PC-3 (cell line): ENCODE measurements around the gene MBLAC1. TPM values are rescaled to one million over a fixed set of nuclear protein-coding genes. Genes with fewer than 3 reads are reported as not detected.

Source experiments
- ATAC-seq: fragments of 200-7000 bp; cut with Tn5 transposase; 2 replicates; pipeline ENCODE4 v1.9.1; 2020; ENCODE audit warnings: mild to moderate bottlenecking, moderate library complexity
- BruUV-seq: library from RNA; stranded (reverse); fragments of 400-500 nt; replicated peaks from 2 replicates; lab custom pipeline; 2021; lab: Mats Ljungman, UMichigan
- CTCF ChIA-PET: fragments of 300-600 bp; sonication (Branson Sonifier 250); formaldehyde crosslinking; loops from one replicate; lab custom pipeline; 2022; ENCODE audit warnings: antibody characterized with exemption; lab: Charles Lee
- POLR2A ChIA-PET: fragments of 300-600 bp; sonication (Branson Sonifier 250); formaldehyde crosslinking; loops from one replicate; lab custom pipeline; 2022; ENCODE audit warnings: antibody characterized with exemption; ENCODE audit not compliant: unreplicated experiment; lab: Charles Lee
- DNase-seq: peaks from one replicate; pipeline ENCODE4 v3.0.0-alpha.2; 2015
- H2AFZ ChIP-seq: fragments of 300-600 bp; sonication (generic); 2 replicates; pipeline ENCODE4 v1.6.0; 2016; ENCODE audit warnings: antibody characterized with exemption, low read length
- H3F3A ChIP-seq: fragments of 300-600 bp; sonication (generic); one replicate; pipeline ENCODE4 v1.6.0; 2017; ENCODE audit warnings: antibody characterized with exemption, low read length, control low read depth, mild to moderate bottlenecking; ENCODE audit not compliant: unreplicated experiment
- H3K27ac ChIP-seq: fragments of 300-600 bp; sonication (generic); 2 replicates; pipeline ENCODE4 v1.5.1; 2016; ENCODE audit warnings: mild to moderate bottlenecking, low read length
- H3K27me3 ChIP-seq: fragments of 300-600 bp; sonication (generic); 2 replicates; pipeline ENCODE4 v1.6.1; 2016; ENCODE audit warnings: low read length, mixed read lengths
- H3K36me3 ChIP-seq: fragments of 300-600 bp; sonication (generic); 2 replicates; pipeline ENCODE4 v1.6.1; 2016; ENCODE audit warnings: low read depth, mixed run types, low read length, mixed read lengths
- H3K4me1 ChIP-seq: fragments of 300-600 bp; sonication (generic); 2 replicates; pipeline ENCODE4 v1.5.1; 2016; ENCODE audit warnings: low read length; ENCODE audit not compliant: insufficient read depth
- H3K4me2 ChIP-seq: fragments of 300-600 bp; sonication (generic); 2 replicates; pipeline ENCODE4 v1.6.0; 2016; ENCODE audit warnings: low read length
- H3K4me3 ChIP-seq: fragments of 300-600 bp; sonication (generic); 2 replicates; pipeline ENCODE4 v1.5.1; 2016; ENCODE audit warnings: mild to moderate bottlenecking, low read length, mixed read lengths
- H3K79me2 ChIP-seq: fragments of 300-600 bp; sonication (generic); 2 replicates; pipeline ENCODE4 v1.6.1; 2017; ENCODE audit warnings: low read length, mixed read lengths
- H3K9ac ChIP-seq: fragments of 300-600 bp; sonication (generic); 2 replicates; pipeline ENCODE4 v1.6.0; 2016; ENCODE audit warnings: mild to moderate bottlenecking, low read length
- H3K9me2 ChIP-seq: fragments of 300-600 bp; sonication (generic); replicated peaks from 2 replicates; pipeline ENCODE4 v1.6.1; 2016; ENCODE audit warnings: mixed run types, low read length, mixed read lengths
- H3K9me3 ChIP-seq: fragments of 300-600 bp; sonication (generic); 2 replicates; pipeline ENCODE4 v1.6.1; 2016; ENCODE audit warnings: low read length, mixed read lengths
- H4K20me1 ChIP-seq: fragments of 300-600 bp; sonication (generic); 2 replicates; pipeline ENCODE4 v1.6.1; 2016; ENCODE audit warnings: low read length, mixed read lengths
- CTCF ChIP-seq: fragments of 300-600 bp; sonication (generic); conservative IDR thresholded peaks from 2 replicates; pipeline ENCODE4 v1.5.1; 2017; ENCODE audit warnings: antibody characterized with exemption, low read depth, mild to moderate bottlenecking, low read length
- EZH2 ChIP-seq: fragments of 300-600 bp; sonication (generic); IDR thresholded peaks from one replicate; pipeline ENCODE4 v1.6.1; 2017; ENCODE audit warnings: antibody characterized with exemption, mild to moderate bottlenecking, low read length; ENCODE audit not compliant: unreplicated experiment
- EZH2phosphoT487 ChIP-seq: fragments of 300-600 bp; sonication (generic); IDR thresholded peaks from 2 replicates; pipeline ENCODE4 v1.6.1; 2018; ENCODE audit warnings: mild to moderate bottlenecking, antibody characterized with exemption, low read length, borderline replicate concordance
- intact Hi-C: fragments of 100-400 bp; cut with micrococcal nuclease; formaldehyde crosslinking; loops from 2 replicates; pipeline ENCODE4 v1.9.0; 2023
- total RNA-seq: library from RNA; depleted of rRNA; stranded (reverse); fragments of >200 nt; gene quantifications from 2 replicates; pipeline ENCODE4 v1.2.3, GENCODE V29; 2014

The MBLAC1 gene
- total RNA-seq, 1 experiment from 2014 or later = 2.7 TPM

GRCh38 chr7:100102950-100103840, 23.6 kb upstream of the MBLAC1 start:
- H3K36me3 ChIP-seq = peaks cover 19% of the 10 kb centered on the region
- peaks cover 19% of the 10 kb centered on the region for H3K4me1 ChIP-seq
- no peak for ATAC-seq
- intact Hi-C loops = no loop called here
- POLR2A ChIA-PET = interaction anchor here (0.7 kb wide), 1 partner anchor 7 kb away, joined by 6 read pairs; no protein-coding TSS in a partner anchor
- H4K20me1 ChIP-seq = peaks cover 20% of the 10 kb centered on the region
- TF ChIP-seq EZH2 = no peak
- no peaks in the 10 kb centered on the region for H3K9me3 ChIP-seq
- no peak overlapping the region for H3K27ac ChIP-seq
- no peak for DNase-seq
- no TSS peak for BruUV-seq
- no peaks in the 10 kb centered on the region for H3K9me2 ChIP-seq
- H2AFZ ChIP-seq = no peak overlapping the region
- no peaks in the 10 kb centered on the region for H3K27me3 ChIP-seq
- H3F3A ChIP-seq = no peaks in the 10 kb centered on the region
- CTCF ChIA-PET = no interaction called here
- peaks cover 36% of the 10 kb centered on the region for H3K79me2 ChIP-seq
- no peak overlapping the region; the same call in 1 of the 2 replicates for H3K4me3 ChIP-seq
- H3K4me2 ChIP-seq = peak overlapping the region; percentile 91
- no peak overlapping the region for H3K9ac ChIP-seq

- Histone ChIP-seq H3K27ac (no peak overlapping the region), H3K4me3 (no peak overlapping the region), H2AFZ (no peak overlapping the region), H3K27me3 (no peaks in the 10 kb centered on the region), H3K79me2 (peaks cover 13% of the 10 kb centered on the region), H3K4me1 (peaks cover 11% of the 10 kb centered on the region), H3F3A (no peaks in the 10 kb centered on the region), H4K20me1 (no peaks in the 10 kb centered on the region), H3K4me2 (no peak overlapping the region), H3K9me2 (no peaks in the 10 kb centered on the region), H3K9me3 (no peaks in the 10 kb centered on the region), H3K36me3 (no peaks in the 10 kb centered on the region; the same call in 1 of the 2 replicates), H3K9ac (no peak overlapping the region)
- no peak for ATAC-seq
- TF ChIP-seq EZH2phosphoT487 = no peak
- no peak for TF ChIP-seq EZH2
- no peak for TF ChIP-seq CTCF
- ChIA-PET CTCF (no interaction called here), POLR2A (no interaction called here)
- intact Hi-C loops = no loop called here
- no peak for DNase-seq
- BruUV-seq = no TSS peak
Observed at GRCh38 chr7:100105534-100105933, 21.2 kb upstream of the MBLAC1 start.

GRCh38 chr7:100106633-100107032, 20.1 kb upstream of the MBLAC1 start:
- Histone ChIP-seq H3K4me3 (no peak overlapping the region), H3K9me3 (no peaks in the 10 kb centered on the region), H3K9me2 (no peaks in the 10 kb centered on the region), H3K4me1 (peaks cover 6% of the 10 kb centered on the region), H3K9ac (no peak overlapping the region), H2AFZ (no peak overlapping the region), H3K79me2 (peaks cover 6% of the 10 kb centered on the region; the same call in 1 of the 2 replicates), H3K36me3 (peaks cover 2% of the 10 kb centered on the region), H3K27ac (no peak overlapping the region), H3F3A (no peaks in the 10 kb centered on the region), H3K4me2 (no peak overlapping the region), H4K20me1 (no peaks in the 10 kb centered on the region), H3K27me3 (no peaks in the 10 kb centered on the region)
- TF ChIP-seq EZH2phosphoT487 = no peak
- TF ChIP-seq CTCF = no peak
- no peak for TF ChIP-seq EZH2
- ChIA-PET CTCF (no interaction called here), POLR2A (no interaction called here)
- intact Hi-C loops = no loop called here
- BruUV-seq = no TSS peak
- ATAC-seq (no peak), DNase-seq (no peak)
